ENCODE results near the gene EFL1.
"Not testable (repeated sequence)": the region's sequence is repeated elsewhere in the genome, so short reads cannot be mapped to it uniquely, and the experiment has no call there.

EFL1 gene

GRCh38 chr15:82292271-82292670 is 29.7 kb upstream of the EFL1 start:
- Histone ChIP-seq H3K23ac (ENCODE audit: low read length) (no peak overlapping the region), H3K9ac (ENCODE audit: low read length) (no peak overlapping the region), H3K79me2 (ENCODE audit: control insufficient read depth, insufficient read depth, low read length, poor library complexity) (no peaks in the 10 kb centered on the region), H3K4me3 (ENCODE audit: low read depth, low read length) (no peak overlapping the region), H4K8ac (ENCODE audit: low read depth, low read length) (no peak overlapping the region), H3K4ac (ENCODE audit: low read depth, low read length) (no peak overlapping the region), H3K9me3 (ENCODE audit: insufficient read depth, low read depth, low read length) (no peaks in the 10 kb centered on the region), H3K36me3 (ENCODE audit: control insufficient read depth in 1 of 2, insufficient read depth in 2 of 2, low read length in 2 of 2) (no peaks in the 10 kb centered on the region), H3K27me3 (ENCODE audit: insufficient read depth, low read length) (no peaks in the 10 kb centered on the region), H2BK5ac (ENCODE audit: low read depth, low read length, poor library complexity) (no peak overlapping the region), H2BK12ac (ENCODE audit: low read length) (no peak overlapping the region), H3K4me1 (ENCODE audit: control insufficient read depth in 1 of 2, insufficient read depth in 2 of 2, low read length in 2 of 2) (no peaks in the 10 kb centered on the region), H3K27ac (ENCODE audit: low read depth, low read length) (no peak overlapping the region), H3K18ac (ENCODE audit: low read length) (no peak overlapping the region), H2AFZ (ENCODE audit: insufficient read depth, low read length, poor library complexity) (no peak overlapping the region), H3K4me2 (ENCODE audit: low read length) (no peak overlapping the region), H4K91ac (ENCODE audit: low read depth, low read length) (no peak overlapping the region), H2BK120ac (ENCODE audit: insufficient read depth, low read length, poor library complexity) (no peak overlapping the region), H4K12ac (ENCODE audit: low read depth, low read length) (no peak overlapping the region), H3K79me1 (ENCODE audit: low read length) (no peaks in the 10 kb centered on the region), H3K14ac (ENCODE audit: low read length) (no peak overlapping the region), H2AK5ac (ENCODE audit: low read length) (no peak overlapping the region)
- peak in 1 of 2 donors; percentile 8 for DNase-seq
- no CpG with 5 or more reads among the region's 5 CpGs for WGBS (ENCODE audit: extremely low coverage, insufficient coverage, insufficient read length)

- no CpG with 5 or more reads among the region's 2 CpGs for WGBS (ENCODE audit: extremely low coverage, insufficient coverage, insufficient read length)
- not testable (repeated sequence) for H3K27me3 ChIP-seq (ENCODE audit: insufficient read depth, low read length)
Measured at GRCh38 chr15:82288202-82288601, 25.7 kb upstream of the EFL1 start.

GRCh38 chr15:82286475-82286874 is 23.9 kb upstream of the EFL1 start:
- not testable (repeated sequence) for H3K4me3 ChIP-seq (ENCODE audit: low read depth, low read length); H4K91ac ChIP-seq (ENCODE audit: low read depth, low read length); H3K14ac ChIP-seq (ENCODE audit: low read length); H2AK5ac ChIP-seq (ENCODE audit: low read length); H4K8ac ChIP-seq (ENCODE audit: low read depth, low read length); H3K9ac ChIP-seq (ENCODE audit: low read length); H2BK120ac ChIP-seq (ENCODE audit: insufficient read depth, low read length, poor library complexity); H3K27ac ChIP-seq (ENCODE audit: low read depth, low read length); H3K23ac ChIP-seq (ENCODE audit: low read length); H3K4me2 ChIP-seq (ENCODE audit: low read length); H3K9me3 ChIP-seq (ENCODE audit: insufficient read depth, low read depth, low read length); H3K18ac ChIP-seq (ENCODE audit: low read length); H3K4ac ChIP-seq (ENCODE audit: low read depth, low read length); H2BK12ac ChIP-seq (ENCODE audit: low read length); H3K36me3 ChIP-seq (ENCODE audit: control insufficient read depth in 1 of 2, insufficient read depth in 2 of 2, low read length in 2 of 2); H3K27me3 ChIP-seq (ENCODE audit: insufficient read depth, low read length); H3K79me1 ChIP-seq (ENCODE audit: low read length); H3K79me2 ChIP-seq (ENCODE audit: control insufficient read depth, insufficient read depth, low read length, poor library complexity); H2AFZ ChIP-seq (ENCODE audit: insufficient read depth, low read length, poor library complexity); H3K4me1 ChIP-seq (ENCODE audit: control insufficient read depth in 1 of 2, insufficient read depth in 2 of 2, low read length in 2 of 2); H2BK5ac ChIP-seq (ENCODE audit: low read depth, low read length, poor library complexity); H4K12ac ChIP-seq (ENCODE audit: low read depth, low read length); DNase-seq
- no CpG with 5 or more reads among the region's 4 CpGs for WGBS (ENCODE audit: extremely low coverage, insufficient coverage, insufficient read length)

More at GRCh38 chr15:82288202-82288601, 25.7 kb upstream of the EFL1 start:
- not testable (repeated sequence) for H3K9ac ChIP-seq (ENCODE audit: low read length); H3K79me2 ChIP-seq (ENCODE audit: control insufficient read depth, insufficient read depth, low read length, poor library complexity); H3K27ac ChIP-seq (ENCODE audit: low read depth, low read length); H3K18ac ChIP-seq (ENCODE audit: low read length); H4K12ac ChIP-seq (ENCODE audit: low read depth, low read length); H2BK5ac ChIP-seq (ENCODE audit: low read depth, low read length, poor library complexity); H3K4me2 ChIP-seq (ENCODE audit: low read length); H3K79me1 ChIP-seq (ENCODE audit: low read length); H2BK12ac ChIP-seq (ENCODE audit: low read length); H2BK120ac ChIP-seq (ENCODE audit: insufficient read depth, low read length, poor library complexity); H2AFZ ChIP-seq (ENCODE audit: insufficient read depth, low read length, poor library complexity); DNase-seq; H3K4me3 ChIP-seq (ENCODE audit: low read depth, low read length); H3K36me3 ChIP-seq (ENCODE audit: control insufficient read depth in 1 of 2, insufficient read depth in 2 of 2, low read length in 2 of 2); H3K9me3 ChIP-seq (ENCODE audit: insufficient read depth, low read depth, low read length); H3K4ac ChIP-seq (ENCODE audit: low read depth, low read length); H3K4me1 ChIP-seq (ENCODE audit: control insufficient read depth in 1 of 2, insufficient read depth in 2 of 2, low read length in 2 of 2); H2AK5ac ChIP-seq (ENCODE audit: low read length); H3K14ac ChIP-seq (ENCODE audit: low read length); H4K91ac ChIP-seq (ENCODE audit: low read depth, low read length); H3K23ac ChIP-seq (ENCODE audit: low read length); H4K8ac ChIP-seq (ENCODE audit: low read depth, low read length)

GRCh38 chr15:82284381-82284780 is 21.8 kb upstream of the EFL1 start:
- not testable (repeated sequence) for H2AFZ ChIP-seq (ENCODE audit: insufficient read depth, low read length, poor library complexity); H3K4me3 ChIP-seq (ENCODE audit: low read depth, low read length); H3K79me1 ChIP-seq (ENCODE audit: low read length); H3K4ac ChIP-seq (ENCODE audit: low read depth, low read length); H4K91ac ChIP-seq (ENCODE audit: low read depth, low read length); H4K8ac ChIP-seq (ENCODE audit: low read depth, low read length); H2BK12ac ChIP-seq (ENCODE audit: low read length); H2AK5ac ChIP-seq (ENCODE audit: low read length); H3K9ac ChIP-seq (ENCODE audit: low read length); H3K27me3 ChIP-seq (ENCODE audit: insufficient read depth, low read length); H3K4me1 ChIP-seq (ENCODE audit: control insufficient read depth in 1 of 2, insufficient read depth in 2 of 2, low read length in 2 of 2); H4K12ac ChIP-seq (ENCODE audit: low read depth, low read length); H3K9me3 ChIP-seq (ENCODE audit: insufficient read depth, low read depth, low read length); H2BK120ac ChIP-seq (ENCODE audit: insufficient read depth, low read length, poor library complexity); H3K4me2 ChIP-seq (ENCODE audit: low read length); H3K18ac ChIP-seq (ENCODE audit: low read length); H2BK5ac ChIP-seq (ENCODE audit: low read depth, low read length, poor library complexity); H3K14ac ChIP-seq (ENCODE audit: low read length); H3K23ac ChIP-seq (ENCODE audit: low read length); H3K36me3 ChIP-seq (ENCODE audit: control insufficient read depth in 1 of 2, insufficient read depth in 2 of 2, low read length in 2 of 2); H3K79me2 ChIP-seq (ENCODE audit: control insufficient read depth, insufficient read depth, low read length, poor library complexity); DNase-seq; H3K27ac ChIP-seq (ENCODE audit: low read depth, low read length)
- no CpG with 5 or more reads among the region's 2 CpGs for WGBS (ENCODE audit: extremely low coverage, insufficient coverage, insufficient read length)

All from trophoblast cell (in vitro differentiated cells and primary cell).